HCT116 (cell line): Measurements from ENCODE around the gene EFNB2. TPM values are rescaled to one million over a fixed set of nuclear protein-coding genes. Genes with fewer than 3 reads are reported as not detected.

ENCODE experiments used
- ATAC-seq: fragments of 200-7000 bp; cut with Tn5 transposase; 2 replicates; pipeline ENCODE4 v1.9.1; 2020; ENCODE audit warnings: mild to moderate bottlenecking, moderate library complexity
- BruUV-seq: library from RNA; stranded (reverse); fragments of 400-500 nt; replicated peaks from 2 replicates; lab custom pipeline; 2021; lab: Mats Ljungman, UMichigan
- CTCF ChIA-PET: fragments of 300-600 bp; sonication (Branson Sonifier 250); formaldehyde crosslinking; loops from one replicate; lab custom pipeline; 2021; ENCODE audit warnings: antibody characterized with exemption; lab: Charles Lee
- POLR2A ChIA-PET: fragments of 300-600, 350-600 bp; sonication (Branson Sonifier 250); formaldehyde crosslinking; loops from one replicate; lab custom pipeline; 2021; ENCODE audit warnings: antibody characterized with exemption; lab: Charles Lee
- RAD21 ChIA-PET, 2 experiments: fragments of 300-600 bp; sonication (Branson Sonifier 250); formaldehyde crosslinking; loops; one replicate each; lab custom pipeline; 2023; ENCODE audit warnings: low total read pairs in 2 of 2; ENCODE audit not compliant: uncharacterized antibody in 2 of 2, unreplicated experiment in 2 of 2, low non-redundant PET in 1 of 2; lab: Charles Lee
- DNase-seq: peaks from one replicate; pipeline ENCODE4 v3.0.0-alpha.2; 2010; ENCODE audit warnings: low read depth, low spot score
- H2AFZ ChIP-seq: fragments of 200-600 bp; shearing (Covaris generic), sonication (generic); 2 replicates; pipeline ENCODE4 v1.6.1; 2017; ENCODE audit warnings: low read depth, mixed run types, mixed read lengths, antibody characterized with exemption, low read length; ENCODE audit not compliant: poor library complexity, severe bottlenecking
- H3K27ac ChIP-seq: 2 replicates; pipeline ENCODE4 v1.5.1; 2012; ENCODE audit warnings: low read depth, low read length
- H3K27me3 ChIP-seq: fragments of 200-600 bp; sonication (generic); 2 replicates; pipeline ENCODE4 v1.6.1; 2016; ENCODE audit warnings: mixed run types, low read length, mixed read lengths; ENCODE audit not compliant: insufficient read depth
- H3K36me3 ChIP-seq, 2 experiments: fragments of 200-500 bp in 1 of 2; fragments of 200-600 bp in 1 of 2; sonication (Bioruptor generic) in 1 of 2; sonication (generic) in 1 of 2; 2 replicates each; pipeline versions ENCODE4 v1.5.1 to v1.6.1; 2014 to 2016; ENCODE audit warnings: low read length in 2 of 2, inconsistent platforms in 1 of 2, mixed read lengths in 1 of 2, mixed run types in 1 of 2; ENCODE audit not compliant: insufficient read depth in 2 of 2, control insufficient read depth in 1 of 2
- H3K4me1 ChIP-seq, 2 experiments: fragments of 200-600 bp in 1 of 2; sonication (generic) in 1 of 2; 2 replicates each; pipeline versions ENCODE4 v1.5.1 to v1.6.1; 2012 to 2017; ENCODE audit warnings: low read length in 2 of 2, inconsistent platforms in 1 of 2, mild to moderate bottlenecking in 1 of 2, mixed read lengths in 1 of 2, mixed run types in 1 of 2, moderate library complexity in 1 of 2; ENCODE audit not compliant: insufficient read depth in 2 of 2, control insufficient read depth in 1 of 2
- H3K4me2 ChIP-seq: fragments of 200-600 bp; sonication (generic); 2 replicates; pipeline ENCODE4 v1.6.1; 2017; ENCODE audit warnings: mixed run types, low read length, mixed read lengths
- H3K4me3 ChIP-seq, 2 experiments: fragments of 200-600 bp in 1 of 2; sonication (generic) in 1 of 2; replicated peaks in 1 of 2; 2 replicates each; pipeline ENCODE4 v1.5.1; 2011 to 2016; ENCODE audit warnings: low read length in 2 of 2, control low read depth in 1 of 2, low read depth in 1 of 2, mild to moderate bottlenecking in 1 of 2, mixed read lengths in 1 of 2, mixed run types in 1 of 2
- H3K79me2 ChIP-seq: fragments of 200-600 bp; sonication (generic); 2 replicates; pipeline ENCODE4 v1.6.1; 2017; ENCODE audit warnings: mild to moderate bottlenecking, mixed run types, low read length, moderate library complexity, mixed read lengths; ENCODE audit not compliant: insufficient read depth
- H3K9ac ChIP-seq: fragments of 200-600 bp; sonication (generic); 2 replicates; pipeline ENCODE4 v1.6.1; 2016; ENCODE audit warnings: low read length, mixed read lengths
- H3K9me2 ChIP-seq: fragments of 200-600 bp; sonication (generic), shearing (Covaris generic); 2 replicates; pipeline ENCODE4 v1.6.1; 2017; ENCODE audit warnings: mixed run types, mild to moderate bottlenecking, moderate library complexity; ENCODE audit not compliant: insufficient read depth
- H3K9me3 ChIP-seq, 2 experiments: fragments of 200-500 bp in 1 of 2; fragments of 200-600 bp in 1 of 2; sonication (Bioruptor generic) in 1 of 2; sonication (generic) in 1 of 2; 2 replicates each; pipeline ENCODE4 v1.6.1; 2014 to 2017; ENCODE audit warnings: low read length in 2 of 2, mixed read lengths in 2 of 2, inconsistent platforms in 1 of 2, low read depth in 1 of 2, mild to moderate bottlenecking in 1 of 2, mixed run types in 1 of 2, moderate library complexity in 1 of 2; ENCODE audit not compliant: control insufficient read depth in 1 of 2, insufficient read depth in 1 of 2
- H4K20me1 ChIP-seq: fragments of 200-600 bp; sonication (generic), shearing (Covaris generic); 2 replicates; pipeline ENCODE4 v1.6.1; 2017; ENCODE audit warnings: mixed run types, mild to moderate bottlenecking, moderate library complexity; ENCODE audit not compliant: insufficient read depth
- CTCF ChIP-seq, 3 experiments: fragments of 200-600 bp in 1 of 3; sonication (generic) in 1 of 3; IDR thresholded peaks in 2 of 3; conservative IDR thresholded peaks in 1 of 3; 2 replicates each; pipeline ENCODE4 v1.5.1; 2012 to 2017; ENCODE audit warnings: low read depth in 2 of 3, low read length in 2 of 3, antibody characterized with exemption in 1 of 3, borderline replicate concordance in 1 of 3, control low read depth in 1 of 3, mild to moderate bottlenecking in 1 of 3, mixed read lengths in 1 of 3, mixed run types in 1 of 3, moderate library complexity in 1 of 3; ENCODE audit not compliant: insufficient read depth in 1 of 3
- EZH2 ChIP-seq: fragments of 200-600 bp; sonication (generic); IDR thresholded peaks from 2 replicates; pipeline ENCODE4 v1.6.1; 2017; ENCODE audit warnings: antibody characterized with exemption, mixed run types
- EZH2phosphoT487 ChIP-seq: fragments of 200-600 bp; IDR thresholded peaks from 2 replicates; pipeline ENCODE4 v1.6.1; 2018; ENCODE audit warnings: antibody characterized with exemption, borderline replicate concordance
- SIN3A ChIP-seq: IDR thresholded peaks from 2 replicates; pipeline ENCODE4 v1.6.1; 2012; ENCODE audit warnings: low read depth
- SP1 ChIP-seq: IDR thresholded peaks from 2 replicates; pipeline ENCODE4 v1.6.1; 2012; ENCODE audit warnings: low read depth
- SRF ChIP-seq: IDR thresholded peaks from 2 replicates; pipeline ENCODE4 v1.6.1; 2012; ENCODE audit warnings: low read depth
- TCF7L2 ChIP-seq: IDR thresholded peaks from 2 replicates; pipeline ENCODE4 v1.7.0; 2011; ENCODE audit warnings: borderline replicate concordance, inconsistent platforms; ENCODE audit not compliant: insufficient read depth, insufficient read length; ENCODE audit errors: extremely low read depth
- ZBTB33 ChIP-seq: IDR thresholded peaks from 2 replicates; pipeline ENCODE4 v1.6.1; 2011; ENCODE audit warnings: mild to moderate bottlenecking, low read length, moderate library complexity; ENCODE audit not compliant: insufficient replicate concordance; ENCODE audit errors: extremely low read depth
- ZNF274 ChIP-seq: fragments of 200-500 bp; sonication (Bioruptor generic); IDR thresholded peaks from 2 replicates; pipeline ENCODE4 v1.6.1; 2014; ENCODE audit warnings: mild to moderate bottlenecking, low read depth, low read length, inconsistent platforms
- intact Hi-C: fragments of 100-400 bp; cut with micrococcal nuclease; formaldehyde crosslinking; loops from 2 replicates; pipeline ENCODE4 v1.10.0; 2022
- total RNA-seq: library from RNA; stranded (reverse); gene quantifications from one replicate; pipeline ENCODE4 v1.2.1, GENCODE V29; 2021; ENCODE audit not compliant: unreplicated experiment
- TF ChIP-seq, protein P1 (sequence below): IDR thresholded peaks from 2 replicates; pipeline ENCODE4 v1.6.1; 2012
- TF ChIP-seq, protein P2 (sequence below): IDR thresholded peaks from 2 replicates; pipeline ENCODE4 v1.6.1; 2012; ENCODE audit warnings: low read depth

EFNB2 gene
- total RNA-seq, 1 experiment from 2014 or later = 30.9 TPM

DNA sequence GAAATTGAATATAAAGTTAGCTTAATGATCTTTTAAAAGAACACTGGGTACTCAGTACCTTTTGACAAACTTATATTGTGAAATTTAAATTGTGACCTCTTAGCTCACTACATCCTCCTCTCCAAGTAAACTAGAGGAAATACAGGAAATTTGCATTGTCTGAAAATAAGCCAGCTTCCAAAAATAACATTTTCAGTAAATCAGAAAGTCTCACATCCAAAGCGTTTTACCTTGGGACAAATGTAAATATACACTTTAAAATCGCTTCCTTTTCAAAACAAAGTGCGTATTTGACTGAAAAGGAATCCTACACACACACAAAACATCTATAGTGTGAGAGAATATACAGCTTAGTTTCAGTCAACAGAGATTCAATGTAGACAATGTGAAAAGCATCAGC lies 2.1 kb upstream of the EFNB2 start:
- intact Hi-C loops = loop anchor here (5.0 to 10.0 kb wide), 5 partner anchors 380 to 1765 kb away; no protein-coding TSS in a partner anchor
- DNase-seq (no peak), ATAC-seq (no peak)
- ChIA-PET RAD21 (no interaction called here), CTCF (interaction anchor here (1.1 to 3.0 kb wide), 3 partner anchors 8 to 486 kb away, joined by 3 to 17 read pairs (median 3); no protein-coding TSS in a partner anchor), POLR2A (no interaction called here)
- peaks cover 21% of the 10 kb centered on the region for H4K20me1 ChIP-seq
- H3K36me3 ChIP-seq = peaks cover 0 to 13% of the 10 kb centered on the region in 2 experiments; a peak in 2 of 4 replicates
- no peak overlapping the region for H3K27ac ChIP-seq
- H3K9me2 ChIP-seq = no peaks in the 10 kb centered on the region
- H3K4me1 ChIP-seq = peaks cover 5 to 20% of the 10 kb centered on the region in 2 experiments
- H3K4me3 ChIP-seq = no peak overlapping the region
- no peak overlapping the region for H2AFZ ChIP-seq
- H3K79me2 ChIP-seq = peaks cover 42% of the 10 kb centered on the region
- BruUV-seq = no TSS peak
- H3K4me2 ChIP-seq = no peak overlapping the region
- no peaks in the 10 kb centered on the region for H3K27me3 ChIP-seq
- H3K9ac ChIP-seq = no peak overlapping the region
- TF ChIP-seq EZH2 = no peak
- no peak for TF ChIP-seq SIN3A
- no peak for TF ChIP-seq SRF
- TF ChIP-seq CTCF (IDR thresholded peaks at IDR 0.05 in 2 of 3, conservative IDR thresholded peaks at IDR 0.05 in 1 of 3; ENCODE audit: borderline replicate concordance in 1 of 3, insufficient read depth in 1 of 3, low read depth in 2 of 3, low read length in 2 of 3) = no peak
- no peak for TF ChIP-seq SP1
- TF ChIP-seq EZH2phosphoT487 = no peak
- TF ChIP-seq, protein P1, sequence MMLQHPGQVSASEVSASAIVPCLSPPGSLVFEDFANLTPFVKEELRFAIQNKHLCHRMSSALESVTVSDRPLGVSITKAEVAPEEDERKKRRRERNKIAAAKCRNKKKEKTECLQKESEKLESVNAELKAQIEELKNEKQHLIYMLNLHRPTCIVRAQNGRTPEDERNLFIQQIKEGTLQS = no peak
- no peak for TF ChIP-seq ZNF274
- TF ChIP-seq ZBTB33 = no peak
- TF ChIP-seq, protein P2, sequence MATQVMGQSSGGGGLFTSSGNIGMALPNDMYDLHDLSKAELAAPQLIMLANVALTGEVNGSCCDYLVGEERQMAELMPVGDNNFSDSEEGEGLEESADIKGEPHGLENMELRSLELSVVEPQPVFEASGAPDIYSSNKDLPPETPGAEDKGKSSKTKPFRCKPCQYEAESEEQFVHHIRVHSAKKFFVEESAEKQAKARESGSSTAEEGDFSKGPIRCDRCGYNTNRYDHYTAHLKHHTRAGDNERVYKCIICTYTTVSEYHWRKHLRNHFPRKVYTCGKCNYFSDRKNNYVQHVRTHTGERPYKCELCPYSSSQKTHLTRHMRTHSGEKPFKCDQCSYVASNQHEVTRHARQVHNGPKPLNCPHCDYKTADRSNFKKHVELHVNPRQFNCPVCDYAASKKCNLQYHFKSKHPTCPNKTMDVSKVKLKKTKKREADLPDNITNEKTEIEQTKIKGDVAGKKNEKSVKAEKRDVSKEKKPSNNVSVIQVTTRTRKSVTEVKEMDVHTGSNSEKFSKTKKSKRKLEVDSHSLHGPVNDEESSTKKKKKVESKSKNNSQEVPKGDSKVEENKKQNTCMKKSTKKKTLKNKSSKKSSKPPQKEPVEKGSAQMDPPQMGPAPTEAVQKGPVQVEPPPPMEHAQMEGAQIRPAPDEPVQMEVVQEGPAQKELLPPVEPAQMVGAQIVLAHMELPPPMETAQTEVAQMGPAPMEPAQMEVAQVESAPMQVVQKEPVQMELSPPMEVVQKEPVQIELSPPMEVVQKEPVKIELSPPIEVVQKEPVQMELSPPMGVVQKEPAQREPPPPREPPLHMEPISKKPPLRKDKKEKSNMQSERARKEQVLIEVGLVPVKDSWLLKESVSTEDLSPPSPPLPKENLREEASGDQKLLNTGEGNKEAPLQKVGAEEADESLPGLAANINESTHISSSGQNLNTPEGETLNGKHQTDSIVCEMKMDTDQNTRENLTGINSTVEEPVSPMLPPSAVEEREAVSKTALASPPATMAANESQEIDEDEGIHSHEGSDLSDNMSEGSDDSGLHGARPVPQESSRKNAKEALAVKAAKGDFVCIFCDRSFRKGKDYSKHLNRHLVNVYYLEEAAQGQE = no peak
- TF ChIP-seq TCF7L2 = no peak
- H3K9me3 ChIP-seq = no peaks in the 10 kb centered on the region
